Fibroblast of lung (primary cell): ENCODE data around the gene PHTF2. TPM values are rescaled to one million over a fixed set of nuclear protein-coding genes. Genes with fewer than 3 reads are reported as not detected.

Experiments
- DNase-seq, 2 donors: peaks; one replicate each; pipeline versions ENCODE4 v3.0.0 to v3.0.0-alpha.2; 2010; ENCODE audit warnings: low read depth in 2 of 2
- H2AFZ ChIP-seq: 2 replicates; pipeline ENCODE4 v1.5.1; 2012; ENCODE audit warnings: low read length, control low read depth, inconsistent platforms
- H3K27ac ChIP-seq: 2 replicates; pipeline ENCODE4 v1.5.1; 2011; ENCODE audit warnings: low read length, control low read depth; ENCODE audit not compliant: insufficient read depth
- H3K27me3 ChIP-seq: 2 replicates; pipeline ENCODE4 v1.5.1; 2011; ENCODE audit warnings: mild to moderate bottlenecking, low read length; ENCODE audit not compliant: control insufficient read depth, insufficient read depth
- H3K36me3 ChIP-seq: 2 replicates; pipeline ENCODE4 v1.5.1; 2011; ENCODE audit warnings: low read length; ENCODE audit not compliant: control insufficient read depth, insufficient read depth
- H3K4me1 ChIP-seq: 2 replicates; pipeline ENCODE4 v1.5.1; 2011; ENCODE audit warnings: low read length; ENCODE audit not compliant: control insufficient read depth, insufficient read depth; ENCODE audit errors: extremely low read depth
- H3K4me2 ChIP-seq: 2 replicates; pipeline ENCODE4 v1.5.1; 2011; ENCODE audit warnings: low read length, control low read depth; ENCODE audit not compliant: insufficient read depth; ENCODE audit errors: extremely low read depth
- H3K4me3 ChIP-seq, 4 experiments: fragments of 200-600 bp in 1 of 4; sonication (generic) in 1 of 4; replicated peaks in 1 of 4; 2 replicates each; pipeline ENCODE4 v1.5.1; 2011 to 2016; ENCODE audit warnings: low read length in 4 of 4, low read depth in 3 of 4, mild to moderate bottlenecking in 3 of 4, control low read depth in 2 of 4, inconsistent platforms in 1 of 4, mixed read lengths in 1 of 4; ENCODE audit not compliant: insufficient read depth in 1 of 4; ENCODE audit errors: control extremely low read depth in 1 of 4
- H3K79me2 ChIP-seq: 2 replicates; pipeline ENCODE4 v1.5.1; 2012; ENCODE audit warnings: mild to moderate bottlenecking, low read length, inconsistent platforms; ENCODE audit not compliant: control insufficient read depth, insufficient read depth
- H3K9ac ChIP-seq: 2 replicates; pipeline ENCODE4 v1.5.1; 2011; ENCODE audit warnings: mild to moderate bottlenecking, low read length, control low read depth; ENCODE audit not compliant: insufficient read depth
- H3K9me3 ChIP-seq: 2 replicates; pipeline ENCODE4 v1.5.1; 2012; ENCODE audit warnings: low read depth, low read length; ENCODE audit not compliant: control insufficient read depth, insufficient read depth
- H4K20me1 ChIP-seq: 2 replicates; pipeline ENCODE4 v1.5.1; 2011; ENCODE audit warnings: low read length; ENCODE audit not compliant: control insufficient read depth, insufficient read depth; ENCODE audit errors: extremely low read depth
- CTCF ChIP-seq, 2 donors: IDR thresholded peaks in 1 of 2; conservative IDR thresholded peaks in 1 of 2; 1 replicate in 1 of 2; 2 replicates in 1 of 2; pipeline ENCODE4 v1.5.1; 2011 to 2012; ENCODE audit warnings: low read length in 2 of 2, control low read depth in 1 of 2, inconsistent platforms in 1 of 2, low read depth in 1 of 2, mild to moderate bottlenecking in 1 of 2
- EZH2 ChIP-seq: IDR thresholded peaks from 2 replicates; pipeline ENCODE4 v1.5.1; 2012; ENCODE audit warnings: low read length, control low read depth, mild to moderate bottlenecking; ENCODE audit errors: missing control alignments
- polyA plus RNA-seq, 2 donors: library from polyadenylated mRNA; depleted of rRNA in 1 of 2; stranded (reverse) in 1 of 2; unstranded in 1 of 2; fragments of >200 nt; gene quantifications; 2 replicates each; pipeline ENCODE4 v1.2.1, GENCODE V29; 2011 to 2012; ENCODE audit warnings: missing spikeins in 1 of 2
- total RNA-seq: library from RNA; depleted of rRNA; stranded (reverse); fragments of >200 nt; gene quantifications from 2 replicates; pipeline ENCODE4 v1.2.1, GENCODE V29; 2014

The PHTF2 gene
- total and polyA plus RNA-seq, 2 donors (not counting 1 experiment from before 2014, with no cell fraction given), result 25.9 to 64.4 TPM

GRCh38 chr7:77791956-77792355 is 6.6 kb upstream of the PHTF2 start:
- Histone ChIP-seq H3K4me3 (no peak overlapping the region), H2AFZ (no peak overlapping the region), H3K79me2 (peaks cover 29% of the 10 kb centered on the region), H4K20me1 (no peaks in the 10 kb centered on the region), H3K36me3 (peaks cover 1% of the 10 kb centered on the region), H3K9me3 (no peaks in the 10 kb centered on the region), H3K4me2 (no peak overlapping the region), H3K27ac (no peak overlapping the region), H3K4me1 (peaks cover 2% of the 10 kb centered on the region), H3K27me3 (no peaks in the 10 kb centered on the region), H3K9ac (no peak overlapping the region)
- no peak for DNase-seq
- TF ChIP-seq EZH2, result no peak
- no peak for TF ChIP-seq CTCF (conservative IDR thresholded peaks at IDR 0.05 in 1 of 2, IDR thresholded peaks at IDR 0.05 in 1 of 2; ENCODE audit: low read depth in 1 of 2, low read length in 2 of 2)

- TF ChIP-seq CTCF (conservative IDR thresholded peaks at IDR 0.05 in 1 of 2, IDR thresholded peaks at IDR 0.05 in 1 of 2; ENCODE audit: low read depth in 1 of 2, low read length in 2 of 2) (no peak), EZH2 (no peak)
- H2AFZ ChIP-seq, result no peak overlapping the region
These were observed 4.6 kb upstream of the PHTF2 start for GRCh38 chr7:77794000-77794399.

GRCh38 chr7:77796109-77796508 is 2.5 kb upstream of the PHTF2 start:
- Histone ChIP-seq H3K4me3 (peak overlapping the region in 3 of 4 experiments; percentile 97 to 99 (median 97)), H3K79me2 (peaks cover 62% of the 10 kb centered on the region), H3K4me1 (peaks cover 2% of the 10 kb centered on the region), H3K4me2 (peak overlapping the region; percentile 87), H3K9ac (no peak overlapping the region), H3K27ac (no peak overlapping the region), H3K36me3 (peaks cover 1% of the 10 kb centered on the region), H3K9me3 (no peaks in the 10 kb centered on the region), H3K27me3 (no peaks in the 10 kb centered on the region), H2AFZ (no peak overlapping the region), H4K20me1 (no peaks in the 10 kb centered on the region)
- no peak for DNase-seq
- TF ChIP-seq EZH2, result no peak
- TF ChIP-seq CTCF (conservative IDR thresholded peaks at IDR 0.05 in 1 of 2, IDR thresholded peaks at IDR 0.05 in 1 of 2; ENCODE audit: low read depth in 1 of 2, low read length in 2 of 2), result no peak

More at GRCh38 chr7:77794000-77794399, 4.6 kb upstream of the PHTF2 start:
- Histone ChIP-seq H3K36me3 (peaks cover 1% of the 10 kb centered on the region), H3K9me3 (no peaks in the 10 kb centered on the region), H3K27me3 (no peaks in the 10 kb centered on the region), H3K9ac (no peak overlapping the region), H4K20me1 (no peaks in the 10 kb centered on the region), H3K4me3 (no peak overlapping the region), H3K4me1 (peaks cover 2% of the 10 kb centered on the region), H3K4me2 (no peak overlapping the region), H3K27ac (no peak overlapping the region), H3K79me2 (peaks cover 44% of the 10 kb centered on the region)
- no peak for DNase-seq
